Colonic mucosa (tissue), 4 donors: ENCODE measurements around the gene ATP8B2. TPM values are rescaled to one million over a fixed set of nuclear protein-coding genes. Genes with fewer than 3 reads are reported as not detected.

ENCODE experiments used
- DNase-seq: peaks from one replicate; pipeline ENCODE4 v3.0.0-alpha.2; 2020
- H3K27ac ChIP-seq: fragments of 200-600 bp; one replicate; pipeline ENCODE4 v1.8.0; 2021
- H3K27me3 ChIP-seq: fragments of 200-600 bp; one replicate; pipeline ENCODE4 v1.8.0; 2021
- H3K36me3 ChIP-seq: fragments of 200-600 bp; one replicate; pipeline ENCODE4 v1.8.0; 2021
- H3K4me1 ChIP-seq: fragments of 200-600 bp; one replicate; pipeline ENCODE4 v1.8.0; 2021; ENCODE audit warnings: mild to moderate bottlenecking
- H3K4me3 ChIP-seq: fragments of 200-600 bp; one replicate; pipeline ENCODE4 v1.8.0; 2021
- H3K9ac ChIP-seq, 2 donors: one replicate each; pipeline ENCODE4 v1.7.0; 2013; ENCODE audit warnings: control low read depth in 2 of 2, low read depth in 2 of 2, low read length in 2 of 2
- H3K9me3 ChIP-seq: fragments of 200-600 bp; one replicate; pipeline ENCODE4 v1.8.0; 2021
- intact Hi-C: fragments of 100-400 bp; cut with DNase I; formaldehyde crosslinking; loops from one replicate; pipeline ENCODE4 v1.14.1; 2022
- total RNA-seq, 2 donors: library from RNA; stranded (reverse); fragmentation: NEBNext Ultra II Directional in 1 of 2; extraction: Animal tissue kit (Norgen Biotek cat#: 25700) in 1 of 2; gene quantifications; one replicate each; pipeline ENCODE4 v1.2.1, GENCODE V29; 2021
- TF ChIP-seq, protein P1 (sequence below): fragments of 200-600 bp; IDR thresholded peaks from one replicate; pipeline ENCODE4 v1.8.0; 2022; ENCODE audit warnings: antibody characterized with exemption, mild to moderate bottlenecking
- donor health status: healthy.
- donor health status: DM: no; HTN: no; CAD: no.
- donor health status: DM: no; HTN: no; CAD: no.

ATP8B2 gene
- total RNA-seq, 2 donors from 2014 or later, result 4.2 to 6.6 TPM

GRCh38 chr1:154327466-154328317, 2.4 kb downstream of the ATP8B2 start:
- DNase-seq, result peak; percentile 56
- Histone ChIP-seq H3K4me3 (peak overlapping the region; percentile 37), H3K9me3 (no peaks in the 10 kb centered on the region), H3K27me3 (peaks cover 10% of the 10 kb centered on the region), H3K27ac (peak overlapping the region; percentile 86), H3K4me1 (peaks cover 12% of the 10 kb centered on the region), H3K9ac (peak overlapping the region; percentile 60 to 62), H3K36me3 (no peaks in the 10 kb centered on the region)
- TF ChIP-seq, protein P1, sequence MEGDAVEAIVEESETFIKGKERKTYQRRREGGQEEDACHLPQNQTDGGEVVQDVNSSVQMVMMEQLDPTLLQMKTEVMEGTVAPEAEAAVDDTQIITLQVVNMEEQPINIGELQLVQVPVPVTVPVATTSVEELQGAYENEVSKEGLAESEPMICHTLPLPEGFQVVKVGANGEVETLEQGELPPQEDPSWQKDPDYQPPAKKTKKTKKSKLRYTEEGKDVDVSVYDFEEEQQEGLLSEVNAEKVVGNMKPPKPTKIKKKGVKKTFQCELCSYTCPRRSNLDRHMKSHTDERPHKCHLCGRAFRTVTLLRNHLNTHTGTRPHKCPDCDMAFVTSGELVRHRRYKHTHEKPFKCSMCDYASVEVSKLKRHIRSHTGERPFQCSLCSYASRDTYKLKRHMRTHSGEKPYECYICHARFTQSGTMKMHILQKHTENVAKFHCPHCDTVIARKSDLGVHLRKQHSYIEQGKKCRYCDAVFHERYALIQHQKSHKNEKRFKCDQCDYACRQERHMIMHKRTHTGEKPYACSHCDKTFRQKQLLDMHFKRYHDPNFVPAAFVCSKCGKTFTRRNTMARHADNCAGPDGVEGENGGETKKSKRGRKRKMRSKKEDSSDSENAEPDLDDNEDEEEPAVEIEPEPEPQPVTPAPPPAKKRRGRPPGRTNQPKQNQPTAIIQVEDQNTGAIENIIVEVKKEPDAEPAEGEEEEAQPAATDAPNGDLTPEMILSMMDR, result no peak
- intact Hi-C loops, result no loop called here

GRCh38 chr1:154328318-154329151, 3.2 kb downstream of the ATP8B2 start:
- H3K27me3 ChIP-seq, result peaks cover 10% of the 10 kb centered on the region
- H3K36me3 ChIP-seq, result no peaks in the 10 kb centered on the region
- H3K27ac ChIP-seq, result no peak overlapping the region
- H3K4me3 ChIP-seq, result peak overlapping the region; percentile 37
- H3K4me1 ChIP-seq, result peaks cover 12% of the 10 kb centered on the region
- TF ChIP-seq, protein P1, result no peak
- no peaks in the 10 kb centered on the region for H3K9me3 ChIP-seq
- DNase-seq, result peak; percentile 83
- intact Hi-C loops, result no loop called here
- H3K9ac ChIP-seq, result peak overlapping the region; percentile 60 to 62

- peak overlapping the region; percentile 37 to 57 for H3K9ac ChIP-seq
- peaks cover 10% of the 10 kb centered on the region for H3K27me3 ChIP-seq
- H3K4me3 ChIP-seq, result peak overlapping the region; percentile 37
- no peak for DNase-seq
- TF ChIP-seq, protein P1, result no peak
- H3K36me3 ChIP-seq, result no peaks in the 10 kb centered on the region
- H3K9me3 ChIP-seq, result no peaks in the 10 kb centered on the region
- H3K27ac ChIP-seq, result no peak overlapping the region
- intact Hi-C loops, result no loop called here
- H3K4me1 ChIP-seq, result peaks cover 12% of the 10 kb centered on the region
These were observed 3.8 kb downstream of the ATP8B2 start for GRCh38 chr1:154329152-154329521.

DNA sequence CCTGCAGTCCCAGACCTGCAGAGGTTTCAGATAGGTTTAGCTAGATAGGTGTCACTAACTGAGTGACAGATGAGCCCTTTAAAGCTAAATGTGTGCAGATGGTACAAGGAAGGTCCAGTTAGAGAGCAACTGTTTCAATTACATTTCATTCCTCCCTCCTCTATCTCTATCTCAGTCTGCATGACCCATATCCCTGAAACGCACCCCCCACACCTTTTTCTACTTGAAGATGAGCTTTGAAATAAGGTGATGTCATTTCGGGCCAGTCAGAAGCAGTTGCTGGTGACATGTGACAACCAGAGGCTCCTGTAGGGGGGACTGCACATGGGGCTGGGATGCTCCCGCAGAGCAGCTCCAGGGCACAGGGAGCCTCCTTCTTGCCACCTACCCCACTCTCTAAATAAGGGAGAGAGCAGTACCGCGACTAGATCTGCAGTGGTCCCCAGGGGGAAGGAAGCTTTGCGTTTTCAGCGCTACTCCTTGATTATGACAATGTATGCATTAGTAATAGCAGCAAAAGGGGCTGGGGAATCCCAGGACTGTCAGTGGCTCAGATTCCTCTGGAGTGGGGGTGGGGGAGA, 4.3 kb downstream of the ATP8B2 start:
- H3K4me1 ChIP-seq, result peaks cover 12% of the 10 kb centered on the region
- intact Hi-C loops, result loop anchor here (10.0 kb wide), 2 partner anchors 135 kb away; partner anchors contain the start of gene TPM3
- H3K27me3 ChIP-seq, result peaks cover 10% of the 10 kb centered on the region
- TF ChIP-seq, protein P1, result no peak
- no peaks in the 10 kb centered on the region for H3K9me3 ChIP-seq
- no peak overlapping the region for H3K4me3 ChIP-seq
- no peak overlapping the region for H3K9ac ChIP-seq
- DNase-seq, result no peak
- H3K36me3 ChIP-seq, result no peaks in the 10 kb centered on the region
- no peak overlapping the region for H3K27ac ChIP-seq

DNA sequence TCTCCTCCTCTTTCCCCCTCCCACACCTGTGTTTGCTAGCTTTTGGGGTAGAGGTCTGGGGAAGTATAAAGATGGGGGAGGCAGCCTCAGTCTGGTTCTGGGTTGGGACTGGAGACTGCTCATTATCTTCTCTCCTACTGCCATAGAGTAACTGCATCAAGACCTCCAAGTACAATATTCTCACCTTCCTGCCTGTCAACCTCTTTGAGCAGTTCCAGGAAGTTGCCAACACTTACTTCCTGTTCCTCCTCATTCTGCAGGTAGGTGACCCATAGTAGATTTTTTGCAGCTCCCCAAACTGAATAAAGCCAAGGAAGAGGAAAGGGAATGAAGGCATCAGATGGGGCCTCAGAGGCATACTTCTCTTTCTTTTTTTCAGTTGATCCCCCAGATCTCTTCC, 5.3 kb downstream of the ATP8B2 start:
- Histone ChIP-seq H3K4me3 (no peak overlapping the region), H3K4me1 (peaks cover 9% of the 10 kb centered on the region), H3K36me3 (no peaks in the 10 kb centered on the region), H3K27ac (no peak overlapping the region), H3K9me3 (no peaks in the 10 kb centered on the region), H3K27me3 (peaks cover 3% of the 10 kb centered on the region), H3K9ac (no peak overlapping the region)
- TF ChIP-seq, protein P1, result no peak
- intact Hi-C loops, result loop anchor here (10.0 kb wide), 2 partner anchors 134 to 136 kb away; partner anchors contain the start of gene TPM3
- no peak for DNase-seq
